Measurements from ENCODE around the gene PRKCH.

PRKCH gene

GRCh38 chr14:61321385-61322010 is at the start of gene PRKCH:
Gene PRKCH, plus strand, starts transcription at chr14:61321579. Its CDS starts 523 bp downstream, at chr14:61322102.
- peak; percentile 71 for DNase-seq (ENCODE audit: low read depth)

DNA sequence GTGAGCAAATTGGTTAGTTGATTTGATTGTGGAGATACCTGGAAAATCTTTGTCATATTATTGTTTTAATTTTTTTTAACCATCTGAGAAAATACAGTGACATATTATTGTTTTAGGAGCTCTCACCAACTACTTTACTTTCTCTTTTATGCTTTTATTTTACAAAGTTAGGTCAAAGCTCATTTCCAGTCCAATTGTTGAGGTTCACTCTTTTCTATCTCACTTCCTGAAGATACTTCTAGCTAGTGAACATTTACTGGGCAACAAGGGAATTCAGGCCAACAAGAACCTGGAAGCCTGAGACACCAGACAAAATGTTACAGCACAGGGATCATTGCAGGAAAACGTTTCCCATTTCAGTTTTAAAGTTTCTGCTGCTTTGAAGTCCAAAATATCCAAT is 44.1 kb upstream of the PRKCH start:
- DNase-seq (ENCODE audit: low read depth), result no peak

DNA sequence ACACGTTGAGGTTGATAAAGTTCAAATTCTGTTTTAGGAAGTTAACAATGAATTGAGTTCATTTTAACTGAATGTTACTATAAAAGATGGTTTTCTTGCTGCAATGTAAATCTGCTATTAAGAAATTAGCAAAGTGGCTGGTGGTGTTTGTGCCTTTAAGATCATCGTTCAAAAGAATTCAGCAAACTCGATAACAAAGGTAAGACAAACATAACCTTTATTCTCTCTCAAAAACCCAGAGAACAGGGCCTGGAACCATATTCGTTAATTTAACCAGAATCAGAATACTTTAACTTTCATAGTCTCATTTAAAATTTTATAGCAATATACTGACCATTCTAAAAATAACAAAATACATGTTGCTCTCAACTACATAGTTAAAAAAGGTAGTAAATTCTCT is 43.6 kb upstream of the PRKCH start:
- DNase-seq (ENCODE audit: low read depth), result no peak

- DNase-seq (ENCODE audit: low read depth), result no peak
These were observed 42.3 kb upstream of the PRKCH start for GRCh38 chr14:61279082-61279481.

- DNase-seq (ENCODE audit: low read depth), result peak; percentile 30
These were observed 41.3 kb upstream of the PRKCH start for GRCh38 chr14:61280092-61280525.

GRCh38 chr14:61280526-61281185 is 40.7 kb upstream of the PRKCH start:
- DNase-seq (ENCODE audit: low read depth), result peak; percentile 74

DNA sequence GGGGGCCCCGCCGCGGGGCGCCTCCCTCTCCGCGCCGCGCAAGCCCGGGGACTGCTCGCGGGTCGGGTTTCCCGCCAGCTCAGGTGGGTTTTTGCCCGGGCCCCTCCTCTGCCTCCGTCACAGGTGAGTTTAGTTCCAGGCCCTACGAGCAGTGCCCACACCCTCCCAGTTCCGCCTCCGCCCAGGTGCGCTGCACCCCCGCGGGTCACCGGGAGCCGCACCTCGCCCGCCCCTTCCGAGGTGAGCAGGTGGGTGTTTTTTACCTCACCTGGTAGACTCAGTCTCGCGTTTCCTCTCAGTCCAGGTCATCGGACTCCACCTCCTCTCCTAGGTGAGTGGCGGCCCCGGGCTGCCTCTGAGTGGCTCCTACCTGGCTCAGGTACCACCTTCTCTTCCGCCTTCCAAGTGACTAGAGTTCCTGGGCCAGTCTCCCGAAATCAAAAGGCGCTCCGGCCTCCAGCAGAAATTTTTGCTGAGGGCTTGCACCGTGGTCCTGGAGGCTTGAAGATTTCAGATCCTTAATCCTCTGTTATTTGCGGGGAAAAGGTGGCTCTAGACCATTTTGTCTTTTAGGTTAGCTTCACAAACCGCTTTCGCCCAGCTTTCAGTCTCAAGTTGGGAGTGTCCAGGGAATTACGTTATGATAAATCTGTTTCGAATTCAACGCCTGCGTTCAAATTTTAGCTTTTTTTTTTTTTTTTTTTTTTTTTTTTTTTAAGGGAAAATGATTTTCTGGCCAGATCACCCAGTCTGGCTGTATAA is 40.0 kb upstream of the PRKCH start, which contains the start of gene TMEM30B:
TSS of gene TMEM30B (minus strand) at position 153 of the 762 bp plus-strand sequence. CDS start 191 bp downstream, outside the sequence.
- no peak for DNase-seq (ENCODE audit: low read depth)

DNA sequence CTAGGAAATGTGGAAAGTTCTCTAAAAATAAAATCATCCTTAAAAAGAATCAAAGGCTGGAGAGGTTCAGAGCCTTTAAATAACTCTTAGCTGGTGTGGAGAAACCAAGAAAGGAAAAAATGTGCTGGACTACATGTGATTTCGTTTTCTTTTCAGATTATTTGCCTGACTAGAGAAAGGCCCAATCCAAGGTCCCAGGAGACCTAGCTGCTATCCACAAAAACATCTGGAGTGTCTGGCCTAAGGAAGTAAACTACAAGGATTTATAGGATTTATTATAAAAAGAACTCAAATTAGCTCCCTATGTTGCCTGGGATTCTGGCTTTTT is 39.5 kb upstream of the PRKCH start:
- no peak for DNase-seq (ENCODE audit: low read depth)

GRCh38 chr14:61282746-61283145 is 38.6 kb upstream of the PRKCH start:
- DNase-seq (ENCODE audit: low read depth), result no peak

DNA sequence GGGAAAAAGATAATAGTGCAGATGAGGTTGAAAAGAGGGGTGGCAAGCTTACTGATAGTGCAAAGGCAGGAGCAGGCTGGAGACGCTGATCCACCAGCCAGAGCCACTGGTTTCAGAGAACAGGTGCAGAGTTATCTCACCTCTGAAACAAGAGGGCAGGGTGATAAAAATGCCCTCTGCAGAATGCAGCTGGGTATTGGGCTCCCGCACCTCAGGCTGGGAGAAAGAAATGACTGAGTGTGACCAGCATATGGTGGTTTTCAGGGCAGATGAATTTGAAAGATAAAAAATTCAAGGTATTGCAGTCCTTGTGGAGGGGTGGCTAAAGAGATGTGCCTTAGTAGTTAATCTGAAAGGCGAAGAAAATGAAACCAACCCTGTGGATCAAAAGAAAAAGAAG is 37.4 kb upstream of the PRKCH start:
- no peak for DNase-seq (ENCODE audit: low read depth)

GRCh38 chr14:61285364-61285763 is 36.0 kb upstream of the PRKCH start:
- no peak for DNase-seq (ENCODE audit: low read depth)

DNA sequence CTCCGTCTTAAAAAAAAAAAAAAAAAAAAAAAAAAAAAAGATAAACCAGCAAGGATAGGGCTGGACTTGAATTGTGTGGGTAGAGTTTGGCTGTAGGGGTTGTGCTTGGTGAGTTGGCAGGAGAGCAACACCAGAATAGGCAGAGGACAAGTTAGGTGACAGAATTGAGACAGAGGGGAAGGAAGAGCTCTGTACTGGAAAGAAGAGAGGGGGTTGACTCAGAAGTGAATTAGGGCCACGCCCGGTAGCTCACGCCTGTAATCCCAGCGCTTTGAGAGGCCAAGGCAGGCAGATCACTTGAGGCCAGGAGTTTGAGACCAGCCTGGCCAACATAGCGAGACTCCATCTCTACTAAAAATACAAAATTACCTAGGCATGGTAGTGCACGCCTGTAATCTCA is 34.2 kb upstream of the PRKCH start:
- no peak for DNase-seq (ENCODE audit: low read depth)

DNA sequence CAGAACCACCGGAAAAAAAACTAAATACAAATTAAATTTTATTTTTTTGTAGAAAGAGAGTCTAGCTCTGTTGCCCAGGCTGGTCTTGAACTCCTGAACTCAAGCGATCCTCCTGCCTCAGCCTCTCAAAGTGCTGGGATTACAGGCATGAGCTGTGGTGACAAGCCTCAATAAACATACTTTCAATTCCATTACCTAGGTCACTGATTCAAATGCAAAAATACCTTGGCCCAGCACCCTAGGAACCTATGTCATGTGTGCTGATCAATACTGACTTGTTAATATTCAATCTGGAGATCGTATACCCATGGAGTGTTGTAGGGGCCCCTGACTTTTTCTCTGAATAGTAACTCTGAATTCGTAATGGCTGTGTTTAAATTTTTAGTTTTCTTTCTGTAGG is 33.2 kb upstream of the PRKCH start:
- DNase-seq (ENCODE audit: low read depth), result no peak

GRCh38 chr14:61288720-61289119 is 32.7 kb upstream of the PRKCH start:
- DNase-seq (ENCODE audit: low read depth), result no peak

DNA sequence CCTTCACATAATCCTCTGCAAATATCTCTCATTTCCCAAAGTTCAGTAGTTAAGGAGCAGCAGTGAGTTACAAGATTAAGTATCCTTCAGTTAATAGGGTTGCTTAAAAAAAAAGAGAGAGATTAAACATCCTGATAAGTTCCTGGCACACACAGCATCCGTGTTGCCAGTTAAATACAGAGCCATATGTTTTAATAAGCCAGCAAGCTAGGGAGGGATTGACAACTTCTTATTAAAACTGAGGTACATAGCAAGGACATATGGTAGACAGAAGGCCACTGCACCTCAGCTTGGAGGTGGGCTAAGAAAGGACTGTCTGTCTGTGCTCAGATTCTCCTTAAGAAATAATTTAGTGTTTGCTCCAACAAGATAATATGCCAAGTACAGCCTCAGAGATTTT is 30.7 kb upstream of the PRKCH start:
- no peak for DNase-seq (ENCODE audit: low read depth)

- no peak for DNase-seq (ENCODE audit: low read depth)
These were observed 25.2 kb upstream of the PRKCH start for GRCh38 chr14:61296151-61296550.

DNA sequence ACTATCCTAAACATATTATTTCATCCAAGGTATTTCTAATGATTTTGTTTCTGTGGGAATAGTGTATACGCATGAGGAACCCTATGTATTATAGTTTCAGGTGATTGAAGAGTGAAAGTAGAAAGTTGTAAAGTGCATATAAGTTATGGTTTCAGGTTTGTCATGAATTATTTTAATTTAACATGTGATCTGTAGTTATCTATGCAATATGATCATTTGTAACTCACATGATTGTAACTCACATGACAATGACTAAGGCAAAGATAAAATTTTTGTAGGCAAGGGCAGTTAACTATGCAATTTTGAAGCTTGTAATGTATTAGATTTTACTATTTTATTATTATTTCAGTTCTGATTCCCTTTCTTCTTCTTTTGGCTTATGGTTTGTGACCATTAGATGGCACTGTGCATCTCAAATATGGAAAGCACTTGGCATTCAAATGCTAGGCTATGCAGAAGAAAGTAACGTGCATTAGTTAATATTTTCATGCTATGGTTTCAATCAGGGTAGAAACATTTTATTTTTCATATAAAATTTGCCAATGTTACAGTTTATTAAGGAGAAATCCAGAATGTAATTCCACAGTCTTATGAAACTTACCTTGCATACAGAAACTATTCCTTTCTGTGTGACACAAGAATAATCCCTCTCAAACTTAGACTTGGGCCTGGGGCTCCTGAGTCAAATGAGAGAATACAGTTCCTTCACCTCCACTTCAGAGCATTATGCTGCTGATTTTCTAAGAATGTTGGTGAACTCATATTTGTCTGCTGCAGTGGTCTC is 24.5 kb upstream of the PRKCH start:
- no peak for DNase-seq (ENCODE audit: low read depth)

DNA sequence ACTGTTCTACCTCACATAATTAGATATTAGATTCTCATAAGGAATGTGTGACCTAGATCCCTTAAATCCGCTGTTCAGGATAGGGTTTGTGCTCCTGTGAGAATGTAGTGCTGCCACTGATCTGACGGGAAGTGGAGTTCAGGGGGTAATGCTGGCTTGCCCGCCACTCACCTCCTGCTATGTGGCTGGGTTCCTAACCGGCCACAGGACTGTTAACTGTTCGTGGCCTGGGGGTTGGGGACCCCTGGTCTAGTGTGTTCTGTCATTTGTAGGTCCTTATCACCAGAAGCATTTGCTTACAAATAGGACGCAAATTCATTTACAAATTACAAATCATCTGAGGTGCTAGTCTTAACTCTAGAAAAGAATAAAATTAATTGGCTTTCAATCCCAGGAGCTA is 23.8 kb upstream of the PRKCH start:
- no peak for DNase-seq (ENCODE audit: low read depth)

- DNase-seq (ENCODE audit: low read depth), result no peak
These were observed 22.6 kb upstream of the PRKCH start for GRCh38 chr14:61298824-61299223.

DNA sequence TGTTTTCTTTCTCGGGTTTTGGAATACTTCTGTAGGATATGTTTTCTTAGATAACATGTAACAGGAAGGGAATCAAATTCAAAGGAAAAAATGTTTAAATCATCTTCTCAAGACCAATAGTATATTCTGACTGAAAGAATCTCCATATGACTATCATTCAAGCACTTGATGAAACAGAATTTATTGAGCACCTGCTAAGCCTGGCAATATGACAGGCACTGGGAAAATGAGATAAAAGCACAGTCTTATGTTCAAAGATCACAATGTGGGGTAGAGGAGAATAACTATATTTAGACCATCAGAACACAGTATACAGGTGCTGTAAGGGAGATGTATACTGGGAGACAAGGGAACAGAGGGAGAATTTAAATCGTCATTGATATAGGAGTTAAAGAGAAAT is 21.2 kb upstream of the PRKCH start:
- DNase-seq (ENCODE audit: low read depth), result no peak

DNA sequence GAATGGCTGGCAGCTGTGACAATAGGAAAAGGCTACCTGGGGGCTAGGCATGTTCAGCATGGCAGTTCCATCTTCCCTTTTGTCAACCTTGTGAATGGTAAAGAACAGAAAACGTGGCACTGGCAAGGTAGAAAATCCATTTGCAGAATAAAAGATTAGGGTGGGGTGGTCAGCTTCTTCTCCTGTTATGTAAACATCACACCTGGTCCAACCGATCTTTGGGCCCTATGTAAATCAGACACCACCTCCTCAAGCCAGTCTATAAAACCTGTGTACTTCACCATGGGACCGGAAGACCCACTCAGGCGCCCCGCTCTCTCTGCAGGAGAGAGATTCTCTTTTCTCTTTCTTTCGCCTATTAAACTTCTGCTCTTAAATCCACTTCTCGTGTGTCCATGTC is 20.6 kb upstream of the PRKCH start:
- no peak for DNase-seq (ENCODE audit: low read depth)

GRCh38 chr14:61304688-61305087 is 16.7 kb upstream of the PRKCH start:
- no peak for DNase-seq (ENCODE audit: low read depth)

- no peak for DNase-seq (ENCODE audit: low read depth)
These were observed 13.2 kb upstream of the PRKCH start for GRCh38 chr14:61308198-61308597.

Data from activated T-cell treated with anti-CD3 and anti-CD28 coated beads for 48 hours (primary cell).